Left kidney (tissue), 2 donors: Measurements from ENCODE around the gene IDH3B. TPM values are rescaled to one million over a fixed set of nuclear protein-coding genes. Genes with fewer than 3 reads are reported as not detected.

ENCODE experiments used
- DNase-seq: peaks from one replicate; pipeline ENCODE4 v3.0.0-alpha.2; 2013
- polyA plus RNA-seq: library from polyadenylated mRNA; unstranded; fragments of 120-200 nt; gene quantifications from one replicate; pipeline ENCODE4 v1.2.1, GENCODE V29; 2013; ENCODE audit not compliant: insufficient read length

IDH3B gene
- polyA plus RNA-seq, 1 donor: 134 TPM

DNA sequence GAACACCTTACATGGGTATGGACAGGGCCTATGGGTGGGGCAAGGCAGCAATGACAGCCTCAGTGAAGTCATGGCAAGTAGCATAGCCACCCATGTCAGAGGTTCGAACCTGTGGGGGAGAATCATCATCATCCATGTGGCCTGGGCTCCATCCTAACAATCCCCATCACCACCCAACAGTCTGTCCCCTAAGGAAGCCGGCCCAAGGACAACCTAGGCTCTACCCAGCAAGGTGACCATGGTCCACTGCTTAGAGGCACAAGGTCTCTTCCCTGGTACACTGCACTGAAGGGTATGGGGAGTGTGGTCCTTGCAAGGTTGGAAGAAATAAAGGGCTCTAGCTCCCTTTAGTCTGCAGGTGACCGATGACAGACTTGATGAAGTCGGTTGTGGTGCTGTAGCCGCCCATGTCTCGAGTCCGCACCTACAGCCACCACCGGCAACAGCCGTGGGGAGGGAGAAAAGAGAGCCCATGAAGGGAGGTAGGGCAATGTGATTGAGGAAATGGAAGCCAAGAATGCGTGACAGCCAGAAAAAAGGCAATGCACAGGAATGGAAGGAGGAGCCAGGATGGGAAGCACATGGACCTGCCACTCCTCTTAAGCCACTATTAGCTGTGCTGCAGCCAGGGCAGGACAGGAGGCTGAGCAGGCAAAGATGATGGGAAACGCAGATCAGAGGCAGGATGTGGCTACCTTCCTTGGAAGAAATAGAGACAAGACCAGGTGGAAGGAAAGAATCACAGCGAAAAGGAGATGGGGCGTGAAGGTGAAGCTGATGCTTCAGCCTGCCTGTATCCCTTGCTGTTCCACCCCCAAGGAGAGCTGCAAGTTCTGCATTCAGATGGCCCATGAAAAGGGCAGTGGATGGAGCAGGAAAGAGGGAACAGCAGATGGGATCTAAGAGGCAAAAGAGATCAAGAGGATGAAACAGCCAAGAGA is 5.3 kb downstream of the IDH3B start:
- no peak for DNase-seq

DNA sequence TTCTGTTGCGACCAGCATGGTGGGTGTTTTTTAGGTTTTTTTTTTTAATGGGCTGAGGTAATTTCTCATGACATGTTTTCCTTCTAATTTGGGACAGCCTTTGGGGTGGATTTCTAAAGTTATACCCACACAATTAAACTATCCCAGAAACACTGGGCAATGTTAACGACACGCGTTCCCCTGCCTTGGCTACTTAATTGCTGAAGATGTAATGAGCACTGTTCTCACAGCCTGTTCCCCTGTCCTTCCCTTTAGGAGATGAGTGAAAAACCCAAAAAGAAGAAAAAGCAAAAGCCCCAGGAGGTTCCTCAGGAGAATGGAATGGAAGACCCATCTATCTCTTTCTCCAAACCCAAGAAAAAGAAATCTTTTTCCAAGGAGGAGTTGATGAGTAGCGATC is 6.3 kb downstream of the IDH3B start:
- no peak for DNase-seq

DNA sequence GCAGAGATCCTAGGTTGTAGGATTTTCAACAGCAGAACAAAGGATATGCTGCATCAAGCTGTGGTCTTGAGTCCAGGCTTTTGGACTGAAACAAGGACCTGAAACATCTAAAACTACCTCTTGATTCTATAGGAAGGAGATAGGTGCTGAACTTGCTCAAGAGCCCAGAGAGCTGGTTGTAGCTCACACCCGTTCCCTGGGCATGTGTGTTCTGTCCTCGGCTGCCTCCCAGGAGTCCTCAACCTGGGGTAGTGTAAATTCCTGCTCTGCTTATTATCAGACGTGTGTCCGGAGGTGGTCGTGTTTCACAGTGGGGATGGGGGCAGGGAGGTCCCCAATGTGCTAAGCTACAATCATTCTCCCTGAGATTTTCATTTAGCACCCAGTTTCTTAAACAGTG is 6.8 kb downstream of the IDH3B start:
- no peak for DNase-seq

DNA sequence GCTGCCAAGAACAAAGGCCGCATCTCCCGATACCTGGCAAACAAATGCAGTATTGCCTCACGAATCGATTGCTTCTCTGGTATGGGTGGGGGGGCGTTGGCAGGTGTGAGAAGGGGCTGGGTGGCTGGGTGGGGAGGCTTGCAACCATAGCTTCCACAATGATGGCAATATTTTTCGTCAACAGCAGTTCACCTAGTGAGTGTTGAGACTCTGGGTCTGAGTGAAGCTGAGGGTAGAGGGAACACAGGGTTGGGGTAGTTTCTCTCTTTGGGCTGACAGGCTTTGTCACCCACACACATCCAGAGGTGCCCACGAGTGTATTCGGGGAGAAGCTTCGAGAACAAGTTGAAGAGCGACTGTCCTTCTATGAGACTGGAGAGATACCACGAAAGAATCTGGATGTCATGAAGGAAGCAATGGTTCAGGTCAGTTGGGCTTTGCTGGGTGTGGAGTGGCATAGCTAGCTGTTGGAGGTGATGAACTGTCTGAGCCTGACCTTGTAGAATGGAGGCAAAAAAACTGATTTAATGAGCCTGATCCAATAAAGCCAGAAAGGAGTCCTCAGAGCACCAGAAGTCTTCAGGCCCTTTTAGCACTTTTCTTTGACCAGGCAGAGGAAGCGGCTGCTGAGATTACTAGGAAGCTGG is 7.4 kb downstream of the IDH3B start:
- DNase-seq: no peak

DNA sequence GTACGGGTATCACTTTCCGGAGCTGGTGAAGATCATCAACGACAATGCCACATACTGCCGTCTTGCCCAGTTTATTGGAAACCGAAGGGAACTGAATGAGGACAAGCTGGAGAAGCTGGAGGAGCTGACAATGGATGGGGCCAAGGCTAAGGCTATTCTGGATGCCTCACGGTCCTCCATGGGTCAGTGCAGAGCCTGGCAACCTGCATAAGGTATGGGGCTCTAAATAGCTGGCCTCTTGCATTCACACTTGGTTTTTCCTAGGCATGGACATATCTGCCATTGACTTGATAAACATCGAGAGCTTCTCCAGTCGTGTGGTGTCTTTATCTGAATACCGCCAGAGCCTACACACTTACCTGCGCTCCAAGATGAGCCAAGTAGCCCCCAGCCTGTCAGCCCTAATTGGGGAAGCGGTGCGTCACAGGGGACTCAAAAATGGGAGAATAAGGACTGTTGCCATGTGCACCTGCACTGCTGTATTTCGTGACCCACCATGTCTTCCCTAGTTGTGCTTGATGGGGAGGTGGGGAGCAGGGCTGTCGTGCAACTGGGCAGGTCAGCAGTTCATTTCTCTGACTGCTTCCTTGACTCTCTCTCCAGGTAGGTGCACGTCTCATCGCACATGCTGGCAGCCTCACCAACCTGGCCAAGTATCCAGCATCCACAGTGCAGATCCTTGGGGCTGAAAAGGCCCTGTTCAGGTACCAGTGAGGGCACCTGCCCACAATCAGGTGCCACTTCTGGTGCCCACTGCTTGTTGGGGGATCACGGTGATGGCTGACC is 8.5 kb downstream of the IDH3B start:
- DNase-seq: no peak

DNA sequence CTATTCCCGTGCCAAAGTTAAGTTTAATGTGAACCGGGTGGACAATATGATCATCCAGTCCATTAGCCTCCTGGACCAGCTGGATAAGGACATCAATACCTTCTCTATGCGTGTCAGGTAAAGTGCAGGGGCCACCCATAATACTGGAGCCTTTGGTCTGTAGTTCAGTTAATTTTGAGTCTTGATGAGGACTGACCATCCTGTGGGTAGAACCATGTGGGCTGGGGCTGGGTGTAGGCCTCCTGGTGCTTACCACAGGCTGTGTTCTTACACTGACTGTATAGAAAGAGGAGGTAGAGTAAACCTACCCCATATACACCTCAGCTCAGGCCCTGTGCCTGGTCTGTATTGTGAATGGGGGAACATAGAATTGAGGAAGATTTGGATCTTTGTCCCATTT is 9.2 kb downstream of the IDH3B start:
- no peak for DNase-seq

DNA sequence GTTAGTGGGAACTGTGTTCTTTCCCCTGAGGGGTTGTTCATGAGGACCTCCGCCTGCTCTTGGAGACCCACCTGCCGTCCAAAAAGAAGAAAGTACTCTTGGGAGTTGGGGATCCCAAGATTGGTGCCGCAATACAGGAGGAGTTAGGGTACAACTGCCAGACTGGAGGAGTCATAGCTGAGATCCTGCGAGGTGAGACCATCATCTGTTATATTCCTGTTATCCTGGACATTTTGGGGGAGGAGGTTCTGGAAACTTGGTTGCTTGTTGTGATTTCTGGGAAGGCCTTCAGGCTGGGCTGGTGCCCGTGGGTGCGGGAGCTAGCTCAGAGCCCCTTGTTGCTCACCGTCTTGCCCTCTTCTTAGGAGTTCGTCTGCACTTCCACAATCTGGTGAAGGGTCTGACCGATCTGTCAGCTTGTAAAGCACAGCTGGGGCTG is 9.6 kb downstream of the IDH3B start:
- no peak for DNase-seq

DNA sequence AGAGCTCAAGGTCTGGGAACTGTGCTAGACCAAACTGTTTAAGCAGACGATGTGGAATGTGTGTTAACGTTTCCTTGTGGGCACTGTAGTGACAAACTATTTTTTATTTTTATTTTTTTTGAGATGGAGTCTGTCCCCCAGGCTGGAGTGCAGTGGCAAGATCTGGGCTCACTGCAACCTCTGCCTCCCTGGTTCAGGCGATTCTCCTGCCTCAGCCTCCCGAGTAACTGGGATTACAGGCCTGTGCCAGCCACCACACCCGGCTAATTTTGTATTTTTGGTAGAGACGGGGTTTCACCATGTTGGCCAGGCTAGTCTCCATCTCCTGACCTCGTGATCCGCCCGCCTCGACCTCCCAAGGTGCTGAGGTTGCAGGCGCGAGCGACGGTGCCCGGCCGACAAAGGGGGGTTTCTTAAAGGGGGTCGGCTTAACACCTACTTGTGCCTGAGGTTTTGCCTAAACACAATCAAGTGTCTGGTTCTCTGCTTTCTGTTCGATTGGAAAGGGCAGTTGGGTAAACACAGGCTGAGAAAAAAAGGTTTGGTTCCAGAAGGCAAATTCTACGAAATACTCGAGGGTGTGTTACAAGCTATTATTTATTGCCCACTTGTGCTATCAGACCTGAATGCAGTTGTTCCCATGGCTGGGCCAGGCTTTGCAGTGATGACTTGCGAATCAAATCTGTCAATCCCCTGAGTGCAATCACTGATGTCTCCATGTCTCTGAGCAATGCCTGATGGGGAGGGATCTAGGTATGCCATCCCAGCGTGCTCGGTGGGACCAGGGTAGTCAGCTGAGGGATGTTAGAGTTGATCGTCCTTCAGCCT is 10.2 kb downstream of the IDH3B start:
- DNase-seq: no peak

DNA sequence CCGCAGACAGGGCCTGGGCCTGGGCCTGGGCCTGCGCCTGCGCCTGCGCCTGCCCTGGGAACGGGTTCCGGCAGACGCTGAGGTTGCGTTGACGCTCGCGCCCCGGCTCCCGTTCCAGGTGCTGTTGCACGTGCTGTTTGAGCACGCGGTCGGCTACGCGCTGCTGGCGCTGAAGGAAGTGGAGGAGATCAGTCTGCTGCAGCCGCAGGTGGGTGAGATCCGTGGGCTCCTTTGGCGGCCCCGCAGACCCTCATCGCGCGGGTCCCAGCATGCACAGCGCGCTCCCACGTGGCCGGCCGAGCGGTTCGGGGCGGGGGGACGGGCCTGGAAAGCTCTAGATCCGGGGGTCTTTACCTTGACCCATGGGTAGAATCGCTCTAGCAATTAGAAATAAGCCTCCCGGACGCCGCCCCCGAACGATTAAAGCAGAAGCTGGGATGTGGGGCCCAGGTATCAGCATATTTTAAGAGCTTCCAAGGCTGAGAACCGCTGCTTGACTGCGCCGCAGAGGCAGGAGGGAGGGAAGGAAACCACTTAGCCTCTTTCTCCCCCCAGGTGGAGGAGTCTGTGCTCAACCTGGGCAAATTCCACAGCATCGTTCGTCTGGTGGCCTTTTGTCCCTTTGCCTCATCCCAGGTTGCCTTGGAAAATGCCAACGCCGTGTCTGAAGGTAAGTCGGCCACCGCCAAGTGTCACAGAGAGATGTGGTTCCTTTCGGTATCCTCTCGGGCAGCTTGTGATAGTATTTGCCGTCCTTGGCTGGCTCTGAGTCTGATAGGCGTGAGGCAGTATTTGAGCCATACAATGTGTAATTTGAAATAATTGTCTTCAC is 11.1 kb downstream of the IDH3B start:
- no peak for DNase-seq

DNA sequence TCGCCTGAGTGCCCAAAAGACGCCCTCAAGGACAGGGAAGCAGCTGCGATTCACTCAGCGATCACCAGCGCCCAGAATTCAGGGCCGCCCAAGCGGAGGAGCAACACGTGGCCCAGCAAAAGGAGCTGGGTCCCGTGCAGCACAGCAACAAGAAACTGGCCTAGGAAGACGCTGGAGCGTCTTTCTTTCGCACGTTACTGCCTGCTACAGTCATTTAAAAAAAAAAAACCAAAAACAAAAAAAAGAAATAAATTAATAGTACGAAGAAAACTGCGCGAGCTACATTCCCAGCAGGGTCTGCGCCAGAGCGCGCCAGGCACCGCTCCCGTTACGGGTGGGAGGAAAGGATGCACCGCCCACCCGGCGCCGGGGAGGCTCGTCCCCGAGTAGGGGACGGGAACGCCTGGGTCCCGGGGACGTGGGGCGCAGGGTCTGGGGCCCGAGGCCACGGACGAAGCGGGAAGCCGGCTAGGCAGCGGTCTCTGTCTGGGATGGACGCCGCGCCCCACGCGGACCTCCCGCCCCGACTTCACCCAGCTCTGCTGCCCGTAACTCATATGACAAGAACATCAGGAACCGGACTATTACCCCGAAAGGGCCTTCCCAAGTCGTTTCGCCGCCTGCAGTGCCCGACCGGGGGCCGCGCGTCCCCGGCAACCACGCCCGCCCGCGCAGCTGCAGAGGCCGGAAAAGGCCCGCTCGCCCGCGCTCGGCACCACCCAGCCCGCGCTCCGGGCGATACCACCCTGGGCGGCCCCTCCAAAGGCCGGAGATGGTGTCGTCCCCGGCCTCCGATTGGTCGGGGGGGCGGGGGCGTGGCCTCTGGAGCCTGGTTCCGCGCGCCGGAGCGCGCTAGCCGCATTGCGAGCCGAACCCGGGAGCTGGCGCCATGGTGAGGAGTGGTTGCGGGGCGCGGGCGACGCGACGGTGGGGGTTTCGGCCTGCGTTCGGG is 12.0 kb downstream of the IDH3B start, which contains the start of gene NOP56:
NOP56 (plus strand) TSS at position 861 of the 952 bp plus-strand sequence; CDS start at position 890, 29 bp downstream.
- DNase-seq: peak; percentile 93

DNA sequence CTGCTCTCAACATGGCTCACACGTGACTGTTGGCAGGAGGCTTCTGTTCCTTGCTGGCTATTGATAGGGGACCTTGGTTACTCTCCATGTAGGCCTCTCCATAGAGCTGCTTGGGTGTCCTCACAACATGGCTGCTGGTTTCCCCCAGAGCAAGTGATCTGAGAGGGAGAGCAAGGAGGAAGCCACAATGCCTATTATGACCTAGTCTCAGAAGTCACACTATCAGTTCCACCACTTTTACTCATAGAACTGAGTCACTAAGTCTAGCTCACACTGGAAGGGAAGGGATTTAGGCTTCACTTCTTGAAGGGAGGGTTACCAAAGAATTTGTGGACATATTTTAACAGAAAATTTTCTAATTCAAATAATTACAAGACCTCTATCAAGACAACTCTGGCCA is 20.3 kb downstream of the IDH3B start:
- DNase-seq: no peak

DNA sequence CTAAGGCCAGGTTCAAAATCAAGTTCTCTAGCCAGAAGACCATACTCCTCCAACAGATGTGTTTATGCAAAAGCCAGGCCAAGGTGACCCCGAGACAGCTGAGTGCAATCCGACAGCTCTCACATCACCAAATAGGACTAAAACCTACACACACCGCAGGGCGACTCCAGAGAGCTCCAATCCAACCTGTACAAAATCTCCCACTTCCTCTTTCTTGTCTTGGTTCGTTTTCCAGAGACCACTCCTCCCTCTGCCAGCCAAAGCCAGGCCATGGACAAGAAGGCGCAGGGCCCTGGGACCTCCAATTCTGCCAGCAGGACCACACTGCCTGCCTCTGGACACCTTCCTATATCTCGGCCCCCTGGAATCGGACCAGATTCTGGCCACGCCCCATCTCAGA is 23.1 kb downstream of the IDH3B start:
- DNase-seq: no peak

DNA sequence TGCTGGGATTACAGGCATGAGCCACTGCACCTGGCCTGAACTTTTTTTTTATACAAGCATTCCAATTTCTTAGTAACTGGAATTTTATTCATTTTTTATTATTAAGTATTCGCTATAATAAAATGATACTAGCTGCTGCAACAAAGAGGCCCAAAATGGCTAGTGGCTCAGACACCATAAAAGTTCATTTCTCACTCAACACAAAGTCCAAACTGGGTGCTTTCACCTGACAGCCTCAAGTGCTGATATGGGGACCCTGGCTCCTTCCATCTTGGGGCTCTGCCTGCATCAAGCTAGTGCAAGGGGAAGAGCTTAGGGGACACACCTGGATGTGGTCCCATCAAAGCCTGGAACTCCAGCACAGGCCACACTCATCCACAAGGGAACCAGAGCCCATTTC is 23.8 kb downstream of the IDH3B start:
- no peak for DNase-seq

DNA sequence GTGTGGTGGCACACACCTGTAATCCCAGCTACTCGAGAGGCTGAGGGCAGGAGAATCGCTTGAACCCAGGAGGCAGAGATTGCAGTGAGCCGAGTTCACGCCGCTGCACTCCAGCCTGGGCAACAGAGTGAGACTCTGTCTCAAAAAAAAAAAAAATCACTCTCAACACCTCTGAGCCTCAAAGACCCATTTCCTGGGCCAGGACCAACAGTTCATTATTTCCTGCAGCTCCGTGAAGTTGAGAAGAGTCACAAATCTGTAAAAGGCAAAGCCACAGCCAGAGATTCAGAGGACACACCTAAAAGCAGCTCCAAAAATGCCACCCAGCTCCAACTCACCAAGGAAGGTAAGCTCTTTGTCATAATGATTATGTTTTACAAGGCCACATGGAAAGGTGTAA is 26.8 kb downstream of the IDH3B start:
- no peak for DNase-seq

DNA sequence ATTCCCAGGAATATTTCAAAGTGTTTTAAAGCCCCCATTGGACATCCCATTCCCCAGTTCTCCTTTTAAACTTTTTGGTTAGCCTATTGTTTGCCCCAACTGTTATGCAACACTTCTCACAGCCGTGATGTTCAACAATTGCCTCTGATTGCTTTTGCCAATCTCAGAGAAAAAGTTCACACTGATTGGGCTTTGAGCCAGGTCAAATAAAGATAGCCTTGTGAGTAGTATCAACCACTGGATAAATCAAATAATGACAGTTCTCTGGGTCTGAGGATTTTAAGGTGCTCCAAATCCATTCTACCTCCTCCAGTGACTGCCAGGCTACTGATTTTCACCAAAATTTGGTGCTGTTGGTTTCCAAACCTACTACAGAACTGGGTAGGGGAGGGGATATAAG is 30.6 kb downstream of the IDH3B start:
- no peak for DNase-seq

DNA sequence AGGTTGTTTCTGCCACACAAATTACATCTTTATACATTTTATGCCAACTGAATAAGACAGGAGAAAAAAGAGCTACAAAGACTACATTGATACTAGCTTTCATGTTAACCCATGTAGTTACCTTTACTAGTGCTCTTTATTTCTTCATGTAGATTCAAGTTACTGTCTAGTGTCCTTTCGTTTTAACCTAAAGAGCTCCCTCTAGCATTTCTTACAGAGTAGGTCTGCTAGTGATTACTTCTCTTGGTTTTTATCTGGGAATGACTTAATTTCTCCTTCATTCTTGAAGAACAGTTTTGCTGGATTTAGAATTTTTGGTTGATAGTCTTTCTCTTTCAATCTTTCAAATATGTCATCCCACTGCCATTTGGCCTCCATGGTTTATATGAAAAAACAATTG is 32.8 kb downstream of the IDH3B start:
- no peak for DNase-seq

DNA sequence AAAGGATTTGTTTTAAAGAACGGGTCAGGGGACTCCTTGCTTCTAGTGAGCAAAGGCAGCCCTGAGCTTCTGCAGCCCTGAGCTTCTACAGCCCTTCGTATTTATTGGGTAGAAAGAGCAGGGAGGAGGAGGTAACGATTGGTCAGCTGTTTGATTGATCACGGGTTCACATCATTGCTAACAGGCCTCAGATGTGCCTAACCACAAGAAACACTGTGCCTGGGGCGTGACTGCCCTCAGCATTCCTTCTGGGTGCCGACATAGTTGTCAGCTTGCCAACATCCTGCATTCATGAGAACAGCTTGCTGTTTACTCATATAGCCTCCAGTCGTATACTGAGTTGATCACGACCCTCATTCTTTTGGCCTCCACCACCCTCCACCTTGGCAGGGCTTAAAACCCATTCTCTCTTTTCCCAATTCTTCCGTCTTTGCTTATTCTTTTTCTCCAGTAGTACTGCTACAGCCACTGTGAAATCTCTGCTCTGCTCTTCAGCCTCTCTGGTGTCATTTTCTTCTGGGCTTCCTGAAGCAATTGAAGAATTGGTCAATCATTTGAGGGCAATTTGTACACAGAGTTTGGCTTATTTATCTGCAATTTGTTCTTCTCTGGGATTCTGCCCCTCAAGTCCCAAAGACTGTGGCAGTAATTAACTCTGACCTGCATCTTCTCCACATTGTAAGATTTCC is 37.0 kb downstream of the IDH3B start:
- DNase-seq: no peak

DNA sequence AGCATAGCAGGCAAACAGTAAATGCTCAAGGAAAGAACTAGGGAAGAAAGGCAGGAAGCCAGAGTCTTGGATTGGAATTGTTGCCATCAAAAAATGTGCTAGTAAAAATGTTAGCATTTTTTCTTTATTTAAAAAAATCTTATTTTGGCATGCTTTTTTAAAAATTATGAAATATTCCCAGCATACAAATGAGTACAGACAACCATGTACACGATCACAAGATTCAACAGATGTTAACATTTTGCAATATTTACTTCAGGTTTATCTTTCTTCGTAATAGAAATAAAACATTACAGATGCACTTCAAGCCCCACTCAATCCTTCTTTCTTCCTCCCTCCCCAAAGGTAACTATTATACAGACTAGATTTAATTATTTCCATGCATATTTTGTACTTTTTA is 39.0 kb downstream of the IDH3B start:
- no peak for DNase-seq

DNA sequence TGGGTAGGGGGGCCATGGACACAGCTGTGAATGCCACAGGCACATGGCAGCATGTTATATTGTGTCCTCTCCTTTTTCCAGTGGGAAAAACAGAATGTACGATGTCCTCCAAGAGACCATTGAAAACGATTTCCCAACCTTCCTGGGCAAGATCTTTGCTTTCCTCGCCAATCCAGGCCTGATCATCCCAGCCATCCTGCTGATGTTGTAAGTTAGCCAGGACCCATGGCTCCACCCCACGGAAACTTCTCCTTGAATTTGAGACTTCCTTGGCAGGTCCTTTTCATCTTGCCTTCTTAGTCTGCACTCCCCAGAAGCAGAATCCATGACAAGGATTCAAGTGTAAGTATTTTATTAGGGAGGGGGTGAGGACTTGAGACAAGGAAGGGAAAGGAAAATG is 39.8 kb downstream of the IDH3B start:
- DNase-seq: no peak
